Hepatocyte (in vitro differentiated cells): ENCODE measurements around the gene EPHA1. TPM values are rescaled to one million over a fixed set of nuclear protein-coding genes. Genes with fewer than 3 reads are reported as not detected.

Source experiments
- DNase-seq: peaks from one replicate; pipeline ENCODE4 v3.0.0-alpha.2; 2016; ENCODE audit warnings: low spot score
- H2AFZ ChIP-seq: fragments of 200-600 bp; sonication (generic); 2 replicates; pipeline ENCODE4 v1.6.0; 2016; ENCODE audit warnings: antibody characterized with exemption, mild to moderate bottlenecking
- H3K27ac ChIP-seq: fragments of 200-600 bp; sonication (generic); 2 replicates; pipeline ENCODE4 v1.5.1; 2016; ENCODE audit warnings: mild to moderate bottlenecking
- H3K27me3 ChIP-seq: fragments of 200-600 bp; sonication (generic); 2 replicates; pipeline ENCODE4 v1.6.1; 2016
- H3K36me3 ChIP-seq: fragments of 200-600 bp; sonication (generic); replicated peaks from 2 replicates; pipeline ENCODE4 v1.5.1; 2016; ENCODE audit warnings: low read depth; ENCODE audit not compliant: insufficient read depth
- H3K4me1 ChIP-seq: fragments of 200-600 bp; sonication (generic); 2 replicates; pipeline ENCODE4 v1.5.1; 2016; ENCODE audit warnings: mild to moderate bottlenecking, moderate library complexity; ENCODE audit not compliant: insufficient read depth
- H3K4me2 ChIP-seq: fragments of 200-600 bp; sonication (generic); 2 replicates; pipeline ENCODE4 v1.6.0; 2016
- H3K4me3 ChIP-seq: fragments of 200-600 bp; sonication (generic); 2 replicates; pipeline ENCODE4 v1.5.1; 2016; ENCODE audit warnings: mild to moderate bottlenecking
- H3K79me2 ChIP-seq: fragments of 200-600 bp; sonication (generic); 2 replicates; pipeline ENCODE4 v1.6.0; 2017; ENCODE audit warnings: mild to moderate bottlenecking
- H3K9me2 ChIP-seq: fragments of 200-600 bp; sonication (generic); replicated peaks from 2 replicates; pipeline ENCODE4 v1.6.0; 2017; ENCODE audit warnings: mild to moderate bottlenecking; ENCODE audit not compliant: insufficient read depth
- H3K9me3 ChIP-seq: fragments of 200-600 bp; sonication (generic); 2 replicates; pipeline ENCODE4 v1.5.1; 2016; ENCODE audit warnings: low read depth, mild to moderate bottlenecking
- H4K20me1 ChIP-seq: fragments of 200-600 bp; sonication (generic); 2 replicates; pipeline ENCODE4 v1.6.0; 2016; ENCODE audit warnings: mild to moderate bottlenecking; ENCODE audit not compliant: insufficient read depth, poor library complexity, severe bottlenecking
- CTCF ChIP-seq: fragments of 200-600 bp; sonication (generic); IDR thresholded peaks from 2 replicates; pipeline ENCODE4 v1.5.1; 2016; ENCODE audit warnings: antibody characterized with exemption, mild to moderate bottlenecking; ENCODE audit not compliant: poor library complexity
- EZH2 ChIP-seq: fragments of 200-600 bp; sonication (generic); IDR thresholded peaks from 2 replicates; pipeline ENCODE4 v1.6.1; 2016; ENCODE audit warnings: antibody characterized with exemption, mild to moderate bottlenecking, borderline replicate concordance
- EZH2phosphoT487 ChIP-seq: fragments of 200-600 bp; sonication (generic); IDR thresholded peaks from one replicate; pipeline ENCODE4 v1.6.1; 2018; ENCODE audit warnings: antibody characterized with exemption, mild to moderate bottlenecking, low read depth, moderate library complexity; ENCODE audit not compliant: unreplicated experiment, severe bottlenecking
- WGBS: methylation state at CpG from one replicate; pipeline ENCODE4 v1.1.6; 2016; ENCODE audit warnings: low lambda C conversion rate; ENCODE audit errors: missing lambda C conversion rate; 5-methylcytosine and 5-hydroxymethylcytosine counted together
- polyA plus RNA-seq: library from polyadenylated mRNA; unstranded; fragments of >200 nt; fragmentation: Nextera tagmentation; extraction: Ambion mirVana; gene quantifications from 2 replicates; pipeline ENCODE4 v1.2.1, GENCODE V29; 2016
- total RNA-seq: library from RNA; depleted of rRNA; stranded (reverse); fragments of >200 nt; gene quantifications from 2 replicates; pipeline ENCODE4 v1.2.3, GENCODE V29; 2014

EPHA1 gene
- total and polyA plus RNA-seq, 2 experiments from 2014 or later: 34.2 to 42.9 TPM

GRCh38 chr7:143447466-143447865 lies 38.8 kb upstream of the EPHA1 start:
- Histone ChIP-seq H3K36me3 (no peaks in the 10 kb centered on the region), H2AFZ (no peak overlapping the region), H3K9me3 (no peaks in the 10 kb centered on the region), H3K27me3 (no peaks in the 10 kb centered on the region), H3K4me2 (no peak overlapping the region), H3K4me3 (no peak overlapping the region), H4K20me1 (no peaks in the 10 kb centered on the region), H3K27ac (no peak overlapping the region), H3K9me2 (no peaks in the 10 kb centered on the region), H3K4me1 (no peaks in the 10 kb centered on the region), H3K79me2 (no peaks in the 10 kb centered on the region)
- WGBS: 71% methylated on average over 3 of the region's 3 CpGs
- no peak for DNase-seq
- TF ChIP-seq EZH2phosphoT487 (no peak), EZH2 (no peak), CTCF (no peak)

GRCh38 chr7:143444785-143445184 lies 36.1 kb upstream of the EPHA1 start:
- TF ChIP-seq EZH2: no peak
- TF ChIP-seq EZH2phosphoT487: no peak
- no peak for TF ChIP-seq CTCF
- Histone ChIP-seq H3K4me3 (no peak overlapping the region), H3K4me2 (no peak overlapping the region), H3K27ac (no peak overlapping the region), H3K27me3 (no peaks in the 10 kb centered on the region), H3K79me2 (no peaks in the 10 kb centered on the region), H2AFZ (no peak overlapping the region), H3K36me3 (no peaks in the 10 kb centered on the region), H3K9me2 (no peaks in the 10 kb centered on the region), H3K9me3 (no peaks in the 10 kb centered on the region), H4K20me1 (no peaks in the 10 kb centered on the region), H3K4me1 (no peaks in the 10 kb centered on the region)
- DNase-seq: no peak
- 93% methylated on average over 1 of the region's 1 CpG for WGBS

- Histone ChIP-seq H3K36me3 (no peaks in the 10 kb centered on the region), H3K27me3 (no peaks in the 10 kb centered on the region), H3K79me2 (no peaks in the 10 kb centered on the region), H3K9me3 (no peaks in the 10 kb centered on the region), H3K4me1 (no peaks in the 10 kb centered on the region), H3K27ac (no peak overlapping the region), H3K9me2 (no peaks in the 10 kb centered on the region), H3K4me3 (no peak overlapping the region), H2AFZ (no peak overlapping the region), H3K4me2 (no peak overlapping the region), H4K20me1 (no peaks in the 10 kb centered on the region)
- TF ChIP-seq EZH2 (no peak), EZH2phosphoT487 (no peak), CTCF (no peak)
- WGBS: 94% methylated on average over 6 of the region's 6 CpGs
- no peak for DNase-seq
Observed at GRCh38 chr7:143444063-143444782, 35.6 kb upstream of the EPHA1 start.
